HEK293 (cell line): ENCODE data around the gene UBASH3B.

Source experiments
- GLI4 ChIP-seq: fragments of 450-650 bp; formaldehyde crosslinking; IDR thresholded peaks from 2 replicates; pipeline ENCODE4 v1.5.1; 2016; ENCODE audit warnings: missing biosample characterization, missing genetic modification characterization
- ZEB2 ChIP-seq: fragments of 450-650 bp; formaldehyde crosslinking; IDR thresholded peaks from 2 replicates; pipeline ENCODE4 v1.5.1; 2016; ENCODE audit warnings: missing biosample characterization, missing genetic modification characterization
- ZNF280C ChIP-seq: fragments of 450-650 bp; formaldehyde crosslinking; IDR thresholded peaks from 2 replicates; pipeline ENCODE4 v1.5.1; 2016; ENCODE audit warnings: missing biosample characterization, missing genetic modification characterization
- ZNF391 ChIP-seq: fragments of 450-650 bp; formaldehyde crosslinking; IDR thresholded peaks from 2 replicates; pipeline ENCODE4 v1.5.1; 2016; ENCODE audit warnings: low read depth, missing biosample characterization, missing genetic modification characterization, borderline replicate concordance
- ZSCAN30 ChIP-seq: fragments of 450-650 bp; IDR thresholded peaks from 2 replicates; pipeline ENCODE4 v1.5.1; 2018; ENCODE audit warnings: missing biosample characterization, mild to moderate bottlenecking, missing genetic modification characterization, moderate library complexity

GRCh38 chr11:122734848-122735496, 79.5 kb downstream of the UBASH3B start:
- no peak for TF ChIP-seq ZSCAN30 (tag by site-specific recombination)
- TF ChIP-seq ZNF391 (tag by site-specific recombination), result no peak
- no peak for TF ChIP-seq ZNF280C (tag by site-specific recombination)
- TF ChIP-seq ZEB2 (tag by site-specific recombination), result no peak
- TF ChIP-seq GLI4 (tag by site-specific recombination), result no peak
